Stimulated activated naive CD8-positive, alpha-beta T cell treated with anti-CD3 and anti-CD28 coated beads, Interleukin-15, amount 100 ng/mL, for 72 hours (primary cell): ENCODE results near the gene MAP3K12.
"Not testable (repeated sequence)": the region's sequence is repeated elsewhere in the genome, so short reads cannot be mapped to it uniquely, and the experiment has no call there.

ENCODE experiments used
- ATAC-seq: fragments of 150-1000 bp; cut with Tn5 transposase; 2 replicates; pipeline ENCODE4 v1.10.0; 2021; ENCODE audit warnings: mild to moderate bottlenecking, moderate library complexity
- DNase-seq, 2 donors: peaks; one replicate each; pipeline ENCODE4 v3.0.0; 2021 to 2022
- H3K27ac Mint-ChIP-seq, 2 donors: one replicate each; pipeline ENCODE4 v1.8.0; 2022; ENCODE audit warnings: mild to moderate bottlenecking in 2 of 2, mixed read lengths in 2 of 2, moderate library complexity in 2 of 2
- H3K27me3 Mint-ChIP-seq: one replicate; pipeline ENCODE4 v1.8.0; 2022; ENCODE audit warnings: mixed read lengths
- H3K4me1 Mint-ChIP-seq: one replicate; pipeline ENCODE4 v1.8.0; 2022; ENCODE audit warnings: mild to moderate bottlenecking, mixed read lengths
- H3K4me3 Mint-ChIP-seq, 2 donors: one replicate each; pipeline ENCODE4 v1.8.0; 2022; ENCODE audit warnings: mild to moderate bottlenecking in 2 of 2, mixed read lengths in 2 of 2, moderate library complexity in 1 of 2
- H3K9me3 Mint-ChIP-seq, 2 donors: one replicate each; pipeline ENCODE4 v1.8.0; 2022; ENCODE audit warnings: mixed read lengths in 2 of 2

MAP3K12 gene, protein sequence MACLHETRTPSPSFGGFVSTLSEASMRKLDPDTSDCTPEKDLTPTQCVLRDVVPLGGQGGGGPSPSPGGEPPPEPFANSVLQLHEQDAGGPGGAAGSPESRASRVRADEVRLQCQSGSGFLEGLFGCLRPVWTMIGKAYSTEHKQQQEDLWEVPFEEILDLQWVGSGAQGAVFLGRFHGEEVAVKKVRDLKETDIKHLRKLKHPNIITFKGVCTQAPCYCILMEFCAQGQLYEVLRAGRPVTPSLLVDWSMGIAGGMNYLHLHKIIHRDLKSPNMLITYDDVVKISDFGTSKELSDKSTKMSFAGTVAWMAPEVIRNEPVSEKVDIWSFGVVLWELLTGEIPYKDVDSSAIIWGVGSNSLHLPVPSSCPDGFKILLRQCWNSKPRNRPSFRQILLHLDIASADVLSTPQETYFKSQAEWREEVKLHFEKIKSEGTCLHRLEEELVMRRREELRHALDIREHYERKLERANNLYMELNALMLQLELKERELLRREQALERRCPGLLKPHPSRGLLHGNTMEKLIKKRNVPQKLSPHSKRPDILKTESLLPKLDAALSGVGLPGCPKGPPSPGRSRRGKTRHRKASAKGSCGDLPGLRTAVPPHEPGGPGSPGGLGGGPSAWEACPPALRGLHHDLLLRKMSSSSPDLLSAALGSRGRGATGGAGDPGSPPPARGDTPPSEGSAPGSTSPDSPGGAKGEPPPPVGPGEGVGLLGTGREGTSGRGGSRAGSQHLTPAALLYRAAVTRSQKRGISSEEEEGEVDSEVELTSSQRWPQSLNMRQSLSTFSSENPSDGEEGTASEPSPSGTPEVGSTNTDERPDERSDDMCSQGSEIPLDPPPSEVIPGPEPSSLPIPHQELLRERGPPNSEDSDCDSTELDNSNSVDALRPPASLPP

DNA sequence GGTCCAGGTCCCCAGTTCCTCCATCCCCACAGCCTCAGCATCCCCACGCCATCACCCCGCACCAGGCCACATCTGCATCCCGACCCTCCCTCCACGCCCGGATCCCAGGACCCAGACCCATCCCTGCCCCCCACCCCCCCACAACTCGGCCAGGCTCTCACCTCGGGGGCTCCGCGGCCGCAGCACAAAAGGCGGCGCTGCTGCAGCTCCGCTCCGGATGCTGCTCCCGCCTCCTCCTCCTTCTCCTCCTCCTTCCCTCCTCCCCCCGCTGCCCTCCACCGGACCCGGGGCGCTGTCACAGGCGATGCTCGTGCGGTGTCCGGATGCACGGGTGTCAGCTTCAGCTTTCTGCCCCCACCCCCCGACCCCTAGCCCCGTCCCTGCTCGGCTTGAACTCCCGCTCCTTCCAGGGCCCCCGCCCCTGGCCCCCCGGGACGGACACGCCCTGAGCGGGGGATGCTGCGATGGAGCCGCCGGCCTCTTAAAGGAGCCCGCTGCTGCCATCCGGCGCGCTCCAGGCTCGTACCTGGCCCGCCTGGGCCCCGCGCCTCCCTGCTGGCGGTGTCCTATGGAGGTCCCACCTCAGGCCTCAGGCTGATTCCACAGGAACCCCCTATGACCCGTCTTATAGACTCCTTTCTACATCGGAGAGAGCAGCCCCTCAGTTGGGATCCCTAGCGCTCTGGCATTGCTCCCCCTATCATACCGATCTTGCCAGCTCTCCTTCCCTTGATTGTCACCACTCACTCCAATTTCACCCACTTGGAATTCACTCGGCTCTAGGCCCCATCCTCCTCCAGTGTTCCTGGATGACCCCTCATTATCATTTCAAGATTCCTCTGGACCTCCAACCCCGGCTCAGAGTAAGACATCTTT, at the start of gene MAP3K12:
MAP3K12 (minus strand) TSS at position 193 of the 876 bp plus-strand sequence. CDS start 12,067 bp downstream, outside the sequence.
- H3K9me3 Mint-ChIP-seq, result no peaks in the 10 kb centered on the region
- peak within 1 kb of the TSS; percentile 84 to 95 for H3K4me3 Mint-ChIP-seq
- DNase-seq, result peak; percentile 71
- peak within 1 kb of the TSS; percentile 91 to 99 for H3K27ac Mint-ChIP-seq
- peaks cover 53% of the 10 kb centered on the region for H3K4me1 Mint-ChIP-seq
- ATAC-seq, result peak; percentile 15
- no peaks in the 10 kb centered on the region for H3K27me3 Mint-ChIP-seq

DNA sequence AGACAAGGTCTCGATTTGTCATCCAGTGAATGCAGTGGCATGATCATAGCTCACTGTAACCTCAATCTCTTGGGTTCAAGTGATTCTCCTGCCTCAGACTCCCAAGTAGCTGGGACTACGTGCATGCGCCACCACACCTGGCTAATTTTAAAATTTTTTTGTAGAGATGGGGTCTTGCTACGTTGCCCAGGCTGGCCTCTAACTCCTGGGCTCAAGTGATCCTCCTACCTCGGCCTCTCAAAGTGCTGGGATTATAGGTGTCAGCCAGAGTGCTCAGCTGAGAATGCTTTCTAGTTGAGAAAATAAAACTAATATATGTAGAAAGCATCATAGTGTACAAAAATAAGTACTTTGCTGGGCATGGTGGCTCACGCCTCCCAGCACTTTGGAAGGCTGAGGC, 49.1 kb upstream of the MAP3K12 start:
- ATAC-seq, H3K27me3 Mint-ChIP-seq, H3K9me3 Mint-ChIP-seq, DNase-seq, H3K4me3 Mint-ChIP-seq: not testable (repeated sequence)
- H3K4me1 Mint-ChIP-seq, result peaks cover 25% of the 10 kb centered on the region
- peak overlapping the region in 1 of 2 donors; percentile 27 for H3K27ac Mint-ChIP-seq

DNA sequence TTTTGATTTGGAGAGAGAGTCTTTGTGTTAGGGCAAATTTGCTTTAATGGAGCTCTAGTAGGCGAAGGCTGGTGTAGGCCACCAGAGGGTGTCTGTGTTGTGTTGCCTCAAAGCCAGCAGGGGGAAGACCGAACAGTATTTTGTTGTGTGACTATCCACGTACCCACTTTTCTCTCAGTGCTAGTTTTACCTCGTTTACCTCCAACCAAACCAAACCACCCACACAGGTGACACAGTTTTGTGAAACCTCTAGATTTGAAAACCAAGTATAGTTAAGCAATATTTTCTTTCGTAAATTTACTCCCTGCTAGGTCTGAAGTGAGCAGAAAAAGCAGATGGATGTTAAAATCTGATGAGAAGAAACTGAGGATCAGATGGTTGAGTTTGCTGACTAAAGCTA, 44.3 kb upstream of the MAP3K12 start:
- Mint-ChIP-seq H3K4me1 (peaks cover 12% of the 10 kb centered on the region), H3K27me3 (no peaks in the 10 kb centered on the region), H3K9me3 (no peaks in the 10 kb centered on the region), H3K27ac (peak overlapping the region; percentile 6 to 34), H3K4me3 (peak overlapping the region; percentile 11 to 29)
- peak; percentile 48 to 69 for DNase-seq
- ATAC-seq, result peak; percentile 99

DNA sequence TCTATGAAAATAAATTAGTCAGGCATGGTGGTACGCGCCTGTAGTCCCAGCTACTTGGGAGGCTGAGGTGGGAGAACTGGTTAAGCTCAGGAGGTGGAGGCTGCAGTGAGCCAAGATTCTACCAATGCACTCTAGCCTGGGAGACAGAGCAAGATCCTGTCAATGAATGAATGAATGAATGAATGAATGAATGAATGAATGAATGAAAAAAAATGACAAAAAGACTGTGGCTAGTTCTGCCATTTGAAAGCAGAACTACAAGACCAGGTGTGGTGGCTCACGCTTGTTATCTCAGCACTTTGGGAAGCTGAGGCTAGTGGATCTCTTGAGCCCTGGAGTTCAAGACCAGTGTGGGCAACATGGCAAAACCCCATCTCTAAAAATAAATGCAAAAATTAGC, 40.3 kb upstream of the MAP3K12 start:
- Mint-ChIP-seq H3K27me3 (no peaks in the 10 kb centered on the region), H3K4me1 (peaks cover 12% of the 10 kb centered on the region), H3K9me3 (no peaks in the 10 kb centered on the region), H3K4me3 (no peak overlapping the region), H3K27ac (no peak overlapping the region)
- DNase-seq (no peak), ATAC-seq (no peak)

DNA sequence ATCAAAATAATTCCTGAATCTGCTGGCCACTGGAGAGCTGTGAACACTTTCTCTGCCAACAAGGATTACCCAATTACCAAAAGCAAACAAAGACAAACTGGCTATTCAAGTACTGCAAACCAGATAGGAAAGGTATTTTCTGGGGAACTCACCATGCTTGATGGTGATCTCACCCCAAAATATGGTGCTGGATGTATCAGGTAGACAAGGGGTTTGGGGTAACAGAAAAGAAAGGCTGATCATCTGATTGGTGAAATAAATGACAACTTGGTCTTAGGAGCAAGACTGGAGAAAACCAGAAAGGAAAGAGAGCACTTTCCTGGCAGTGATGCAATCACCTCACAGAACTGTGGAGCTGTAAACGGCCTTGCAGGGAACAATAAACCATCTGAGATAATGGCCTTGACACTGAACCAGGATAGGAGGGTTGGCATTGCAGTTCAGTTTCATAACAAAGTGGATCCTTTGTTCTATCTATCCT, 39.0 kb upstream of the MAP3K12 start:
- peak overlapping the region in 1 of 2 donors; percentile 19 for H3K27ac Mint-ChIP-seq

DNA sequence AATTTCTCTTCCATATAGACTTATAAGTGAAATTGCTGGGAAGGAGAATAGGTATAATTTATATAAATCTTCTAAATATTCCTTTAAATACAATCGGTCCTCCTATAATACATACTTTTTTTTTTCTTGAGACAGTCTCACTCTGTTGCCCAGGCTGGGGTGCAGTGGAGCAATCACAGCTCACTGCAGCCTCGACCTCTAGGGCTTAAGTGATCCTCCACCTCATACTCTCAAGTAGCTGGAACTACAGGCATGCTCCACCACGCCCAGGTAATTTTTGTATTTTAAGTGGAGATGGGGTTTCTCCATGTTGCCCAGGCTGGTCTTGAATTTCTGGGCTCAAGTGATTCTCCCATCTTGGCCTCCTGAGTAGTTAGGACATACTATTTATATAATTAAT, 37.7 kb upstream of the MAP3K12 start:
- no peak overlapping the region for H3K4me3 Mint-ChIP-seq
- no peaks in the 10 kb centered on the region for H3K9me3 Mint-ChIP-seq
- no peaks in the 10 kb centered on the region for H3K27me3 Mint-ChIP-seq
- ATAC-seq (no peak), DNase-seq (no peak)
- no peak overlapping the region for H3K27ac Mint-ChIP-seq
- no peaks in the 10 kb centered on the region for H3K4me1 Mint-ChIP-seq

More for the DNA sequence above, 39.0 kb upstream of the MAP3K12 start:
- no peak for ATAC-seq
- Mint-ChIP-seq H3K4me3 (no peak overlapping the region), H3K4me1 (peaks cover 1% of the 10 kb centered on the region), H3K9me3 (no peaks in the 10 kb centered on the region), H3K27me3 (no peaks in the 10 kb centered on the region)
- no peak for DNase-seq

DNA sequence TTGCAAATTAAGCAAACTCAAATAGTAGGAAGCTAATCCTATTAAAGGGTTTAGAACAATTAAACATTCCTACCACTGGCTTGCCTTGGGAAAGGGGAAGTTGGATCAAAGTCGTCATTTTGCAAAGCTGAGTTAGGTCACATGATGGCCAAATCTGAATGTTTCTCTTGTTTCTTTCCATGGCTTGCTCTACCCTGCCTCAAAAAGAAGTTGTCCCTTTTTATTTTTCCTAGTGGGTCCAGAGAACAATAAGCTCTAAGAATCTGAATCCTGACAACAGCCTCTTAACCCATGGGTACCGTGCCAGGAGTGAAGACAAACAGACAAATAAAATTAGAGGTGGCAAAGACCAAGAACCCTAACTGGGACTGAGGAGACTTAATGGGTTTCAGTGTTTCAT, 34.2 kb upstream of the MAP3K12 start:
- DNase-seq (no peak), ATAC-seq (no peak)
- Mint-ChIP-seq H3K9me3 (no peaks in the 10 kb centered on the region), H3K27me3 (no peaks in the 10 kb centered on the region), H3K27ac (peak overlapping the region in 1 of 2 donors; percentile 42), H3K4me1 (no peaks in the 10 kb centered on the region), H3K4me3 (no peak overlapping the region)

DNA sequence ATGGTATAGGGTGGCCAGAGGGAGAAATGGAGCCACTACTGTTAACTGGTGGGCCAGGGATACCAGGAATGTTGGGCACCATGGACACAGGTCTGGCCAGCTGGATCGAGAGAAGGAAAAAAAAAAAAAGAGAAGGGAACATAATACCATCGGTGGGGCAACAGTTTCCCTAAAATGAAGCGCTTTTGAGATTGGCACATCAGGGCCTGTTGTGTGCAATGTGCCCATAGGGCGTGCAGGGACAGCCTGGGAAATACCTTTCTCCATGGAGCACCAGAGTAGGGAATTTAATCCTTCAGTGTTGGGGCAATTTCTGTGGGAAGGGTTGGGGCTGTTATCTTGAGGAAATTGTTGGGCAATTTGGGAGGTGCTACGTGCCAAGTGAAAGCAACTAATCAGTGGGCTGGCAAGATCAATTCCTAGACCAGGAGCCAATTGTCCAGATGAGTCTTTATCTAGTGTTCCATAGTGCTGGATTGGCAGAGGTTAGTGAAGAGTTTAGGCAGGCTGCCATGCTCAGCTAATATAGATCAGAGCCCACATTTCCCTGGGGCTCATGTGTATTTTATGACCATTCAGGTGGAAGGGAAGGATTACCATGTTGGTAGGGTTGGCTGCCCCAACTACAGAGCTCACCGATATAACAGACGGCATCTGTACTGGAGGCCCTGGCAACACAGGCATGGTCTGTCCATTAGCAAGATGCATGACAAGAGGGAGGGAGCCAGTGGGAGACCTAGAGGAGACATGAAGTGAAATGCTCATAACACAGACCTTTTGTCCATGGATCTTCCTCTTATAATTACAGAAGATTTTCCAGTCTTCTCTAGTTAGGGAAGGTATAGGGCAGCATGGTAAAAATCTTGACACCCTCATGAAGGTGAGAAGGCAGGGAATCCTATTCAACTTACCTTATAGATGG, 33.5 kb upstream of the MAP3K12 start:
- no peaks in the 10 kb centered on the region for H3K4me1 Mint-ChIP-seq
- DNase-seq, result no peak
- no peaks in the 10 kb centered on the region for H3K9me3 Mint-ChIP-seq
- no peak overlapping the region for H3K4me3 Mint-ChIP-seq
- no peak overlapping the region for H3K27ac Mint-ChIP-seq
- ATAC-seq, result no peak
- no peaks in the 10 kb centered on the region for H3K27me3 Mint-ChIP-seq

DNA sequence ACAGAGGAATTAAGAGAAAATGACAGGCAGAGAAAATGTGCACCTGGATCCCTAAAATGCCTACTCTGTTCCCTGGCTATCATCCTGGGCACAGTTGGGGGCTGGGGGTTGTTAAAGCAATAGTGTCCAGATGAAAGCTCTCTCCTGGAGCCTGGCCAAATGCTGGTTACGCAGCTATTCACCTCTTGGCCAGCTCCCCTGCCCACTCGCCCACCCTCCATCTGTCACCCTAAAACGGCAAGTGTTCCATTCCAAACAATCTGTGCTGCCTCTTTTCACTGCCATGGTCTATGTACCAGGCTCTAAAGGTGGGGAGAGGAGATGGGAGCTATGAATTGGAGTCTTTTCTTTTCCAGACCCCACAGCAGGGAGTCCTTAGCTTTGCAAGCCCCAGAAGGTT, 32.8 kb upstream of the MAP3K12 start:
- H3K4me1 Mint-ChIP-seq, result no peaks in the 10 kb centered on the region
- ATAC-seq (no peak), DNase-seq (no peak)
- H3K9me3 Mint-ChIP-seq, result no peaks in the 10 kb centered on the region
- no peak overlapping the region for H3K27ac Mint-ChIP-seq
- no peaks in the 10 kb centered on the region for H3K27me3 Mint-ChIP-seq
- no peak overlapping the region for H3K4me3 Mint-ChIP-seq

DNA sequence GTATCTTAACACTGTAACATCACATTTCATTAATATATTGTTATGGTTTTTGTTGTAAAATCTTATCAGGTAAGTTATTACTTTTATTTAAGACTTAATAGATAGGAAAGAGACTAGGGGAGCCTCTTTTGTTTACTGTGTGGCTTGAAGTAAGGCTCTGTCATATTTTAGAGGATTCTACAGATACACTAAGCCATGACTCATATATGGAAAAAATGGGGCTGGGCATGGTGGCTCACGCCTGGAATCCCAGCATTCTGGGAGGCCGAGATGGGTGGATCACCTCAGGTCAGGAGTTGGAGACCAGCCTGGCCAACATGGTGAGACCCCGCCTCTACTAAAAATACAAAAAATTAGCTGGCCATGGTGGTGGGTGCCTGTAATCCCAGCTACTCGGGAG, 31.7 kb upstream of the MAP3K12 start:
- no peak for DNase-seq
- ATAC-seq, result no peak
- H3K9me3 Mint-ChIP-seq, result no peaks in the 10 kb centered on the region
- H3K27me3 Mint-ChIP-seq, result no peaks in the 10 kb centered on the region
- no peaks in the 10 kb centered on the region for H3K4me1 Mint-ChIP-seq
- H3K27ac Mint-ChIP-seq, result no peak overlapping the region
- no peak overlapping the region for H3K4me3 Mint-ChIP-seq

DNA sequence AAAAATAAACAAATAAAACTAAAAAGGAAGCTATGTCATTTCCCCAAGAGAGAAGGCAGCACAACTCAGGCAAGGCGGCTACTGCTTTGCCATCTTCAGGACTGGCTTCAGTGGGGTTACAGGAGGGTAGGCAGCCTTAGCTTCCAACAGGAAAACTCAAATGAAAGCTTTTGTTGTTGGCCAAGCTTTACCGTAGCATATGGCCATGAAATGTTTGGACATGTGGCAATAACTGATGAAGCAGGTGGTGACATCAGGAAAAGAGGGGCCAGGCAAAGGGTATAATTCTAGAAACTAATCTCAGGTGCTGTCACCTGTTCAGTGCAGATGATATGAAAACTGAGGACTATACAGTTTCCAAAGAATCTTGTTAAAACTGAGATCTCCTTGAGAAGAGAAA, 30.8 kb upstream of the MAP3K12 start:
- ATAC-seq, result no peak
- no peaks in the 10 kb centered on the region for H3K4me1 Mint-ChIP-seq
- no peaks in the 10 kb centered on the region for H3K9me3 Mint-ChIP-seq
- no peak overlapping the region for H3K27ac Mint-ChIP-seq
- DNase-seq, result no peak
- no peak overlapping the region for H3K4me3 Mint-ChIP-seq
- no peaks in the 10 kb centered on the region for H3K27me3 Mint-ChIP-seq

DNA sequence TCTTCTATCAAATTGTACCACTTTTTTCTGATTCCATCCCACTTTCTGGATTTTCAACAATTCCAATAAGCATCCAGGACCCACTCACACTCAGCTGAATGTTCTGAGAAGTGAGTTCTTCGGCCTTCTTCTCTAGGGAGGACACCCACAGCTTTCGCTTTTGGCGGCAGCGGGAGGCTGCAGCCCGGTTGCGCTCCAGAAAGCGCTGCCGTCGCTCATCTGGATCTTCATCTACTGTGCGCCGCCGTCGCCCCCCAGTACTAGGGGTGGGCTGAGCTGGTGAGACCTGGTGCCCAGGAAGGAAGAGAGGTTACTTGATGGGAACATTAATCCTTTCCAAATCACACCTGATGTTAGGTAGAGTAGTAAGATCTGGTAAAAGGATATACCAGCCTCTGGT, 25.2 kb upstream of the MAP3K12 start:
- DNase-seq (no peak), ATAC-seq (no peak)
- no peak overlapping the region for H3K4me3 Mint-ChIP-seq
- no peaks in the 10 kb centered on the region for H3K27me3 Mint-ChIP-seq
- H3K27ac Mint-ChIP-seq, result no peak overlapping the region
- H3K9me3 Mint-ChIP-seq, result no peaks in the 10 kb centered on the region
- H3K4me1 Mint-ChIP-seq, result no peaks in the 10 kb centered on the region

DNA sequence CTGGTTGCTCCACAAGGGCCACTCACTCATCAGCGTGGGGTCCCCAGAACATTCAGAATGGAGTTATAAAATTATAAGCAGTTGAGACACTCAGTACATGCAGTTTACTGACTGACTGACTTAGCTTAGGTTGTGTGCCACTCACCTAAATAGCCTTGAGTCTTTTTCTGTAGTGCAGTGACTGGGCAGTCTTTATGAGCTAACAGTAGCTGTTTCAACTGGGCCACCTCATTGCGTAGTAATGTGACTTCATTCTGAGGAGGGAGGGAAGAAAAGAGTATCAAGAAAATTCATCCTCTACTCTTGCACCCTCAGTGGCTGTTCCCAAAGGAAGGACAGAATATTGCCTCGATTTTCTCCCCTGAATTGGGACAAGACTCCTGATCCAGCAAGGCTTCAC, 23.9 kb upstream of the MAP3K12 start:
- H3K4me3 Mint-ChIP-seq, result no peak overlapping the region
- no peak for DNase-seq
- no peaks in the 10 kb centered on the region for H3K9me3 Mint-ChIP-seq
- H3K27me3 Mint-ChIP-seq, result no peaks in the 10 kb centered on the region
- H3K4me1 Mint-ChIP-seq, result no peaks in the 10 kb centered on the region
- no peak for ATAC-seq
- no peak overlapping the region for H3K27ac Mint-ChIP-seq

DNA sequence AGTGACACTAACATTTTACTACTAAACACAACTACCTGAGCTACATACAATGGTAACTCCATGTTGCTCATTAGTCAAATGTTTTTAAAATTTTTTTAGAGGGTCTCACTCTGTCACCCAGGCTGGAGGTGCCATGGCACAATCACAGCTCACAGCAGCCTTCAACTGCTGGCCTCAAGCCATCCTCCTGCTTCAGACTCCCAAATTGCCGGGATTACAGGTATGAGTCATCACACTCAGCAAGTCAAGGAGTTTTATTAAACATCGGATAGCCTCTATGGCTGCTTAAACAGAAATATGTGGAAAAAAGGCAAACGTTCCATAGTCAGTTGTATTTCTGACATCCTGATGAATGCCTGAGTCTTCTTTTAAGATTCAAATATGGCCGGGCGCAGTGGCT, 19.1 kb upstream of the MAP3K12 start:
- Mint-ChIP-seq H3K27me3 (no peaks in the 10 kb centered on the region), H3K4me3 (no peak overlapping the region), H3K9me3 (no peaks in the 10 kb centered on the region), H3K4me1 (no peaks in the 10 kb centered on the region), H3K27ac (no peak overlapping the region)
- DNase-seq, result no peak
- ATAC-seq, result no peak
